HG02943 (cell line): ENCODE measurements around the gene SDK1.

Experiments
- ATAC-seq: cut with Tn5 transposase; IDR thresholded peaks from one replicate; pipeline ENCODE4 v1.9.1; 2021; ENCODE audit warnings: mild to moderate bottlenecking, low read depth, moderate library complexity; ENCODE audit not compliant: unreplicated experiment

Gene SDK1

GRCh38 chr7:3844540-3845151 lies 543.6 kb downstream of the SDK1 start:
- no peak for ATAC-seq

- no peak for ATAC-seq
These were observed 545.7 kb downstream of the SDK1 start for GRCh38 chr7:3846738-3847137.

- no peak for ATAC-seq
These were observed 546.3 kb downstream of the SDK1 start for GRCh38 chr7:3847336-3847735.

GRCh38 chr7:3859431-3859830 lies 558.4 kb downstream of the SDK1 start:
- no peak for ATAC-seq

- ATAC-seq: no peak
These were observed 559.9 kb downstream of the SDK1 start for GRCh38 chr7:3860932-3861331.

- no peak for ATAC-seq
These were observed 560.3 kb downstream of the SDK1 start for GRCh38 chr7:3861386-3861785.

- no peak for ATAC-seq
These were observed 560.9 kb downstream of the SDK1 start for GRCh38 chr7:3861941-3862340.

GRCh38 chr7:3862774-3863173 lies 561.7 kb downstream of the SDK1 start:
- no peak for ATAC-seq

GRCh38 chr7:3866277-3866676 lies 565.2 kb downstream of the SDK1 start:
- ATAC-seq: no peak

GRCh38 chr7:3867863-3868262 lies 566.8 kb downstream of the SDK1 start:
- ATAC-seq: no peak

GRCh38 chr7:3879355-3880075 lies 578.5 kb downstream of the SDK1 start:
- no peak for ATAC-seq

GRCh38 chr7:3880228-3880987 lies 579.4 kb downstream of the SDK1 start:
- no peak for ATAC-seq

GRCh38 chr7:3882782-3883181 lies 581.7 kb downstream of the SDK1 start:
- ATAC-seq: no peak

- ATAC-seq: no peak
These were observed 583.5 kb downstream of the SDK1 start for GRCh38 chr7:3884543-3884942.

GRCh38 chr7:3887096-3887690 lies 586.1 kb downstream of the SDK1 start:
- ATAC-seq: no peak

GRCh38 chr7:3888096-3888495 lies 587.0 kb downstream of the SDK1 start:
- no peak for ATAC-seq

- ATAC-seq: no peak
These were observed 591.1 kb downstream of the SDK1 start for GRCh38 chr7:3892157-3892556.

GRCh38 chr7:3892686-3893085 lies 591.6 kb downstream of the SDK1 start:
- no peak for ATAC-seq

GRCh38 chr7:3893151-3893788 lies 592.2 kb downstream of the SDK1 start:
- no peak for ATAC-seq

- no peak for ATAC-seq
These were observed 592.7 kb downstream of the SDK1 start for GRCh38 chr7:3893789-3894153.
